Stimulated activated CD4-positive, alpha-beta T cell treated with anti-CD3 and anti-CD28 coated beads, Interleukin-4, amount 100 ng/mL, for 4 hours (primary cell): ENCODE data around the gene PPP1R3E.

Experiments used
- DNase-seq, 2 experiments: peaks; one replicate each; pipeline ENCODE4 v3.0.0-alpha.2; 2020

Gene PPP1R3E

GRCh38 chr14:23322568-23323517 lies 20.2 kb upstream of the PPP1R3E start:
- DNase-seq, result no peak

GRCh38 chr14:23321572-23322547 lies 19.2 kb upstream of the PPP1R3E start:
- DNase-seq, result peak; percentile 36 to 45

DNA sequence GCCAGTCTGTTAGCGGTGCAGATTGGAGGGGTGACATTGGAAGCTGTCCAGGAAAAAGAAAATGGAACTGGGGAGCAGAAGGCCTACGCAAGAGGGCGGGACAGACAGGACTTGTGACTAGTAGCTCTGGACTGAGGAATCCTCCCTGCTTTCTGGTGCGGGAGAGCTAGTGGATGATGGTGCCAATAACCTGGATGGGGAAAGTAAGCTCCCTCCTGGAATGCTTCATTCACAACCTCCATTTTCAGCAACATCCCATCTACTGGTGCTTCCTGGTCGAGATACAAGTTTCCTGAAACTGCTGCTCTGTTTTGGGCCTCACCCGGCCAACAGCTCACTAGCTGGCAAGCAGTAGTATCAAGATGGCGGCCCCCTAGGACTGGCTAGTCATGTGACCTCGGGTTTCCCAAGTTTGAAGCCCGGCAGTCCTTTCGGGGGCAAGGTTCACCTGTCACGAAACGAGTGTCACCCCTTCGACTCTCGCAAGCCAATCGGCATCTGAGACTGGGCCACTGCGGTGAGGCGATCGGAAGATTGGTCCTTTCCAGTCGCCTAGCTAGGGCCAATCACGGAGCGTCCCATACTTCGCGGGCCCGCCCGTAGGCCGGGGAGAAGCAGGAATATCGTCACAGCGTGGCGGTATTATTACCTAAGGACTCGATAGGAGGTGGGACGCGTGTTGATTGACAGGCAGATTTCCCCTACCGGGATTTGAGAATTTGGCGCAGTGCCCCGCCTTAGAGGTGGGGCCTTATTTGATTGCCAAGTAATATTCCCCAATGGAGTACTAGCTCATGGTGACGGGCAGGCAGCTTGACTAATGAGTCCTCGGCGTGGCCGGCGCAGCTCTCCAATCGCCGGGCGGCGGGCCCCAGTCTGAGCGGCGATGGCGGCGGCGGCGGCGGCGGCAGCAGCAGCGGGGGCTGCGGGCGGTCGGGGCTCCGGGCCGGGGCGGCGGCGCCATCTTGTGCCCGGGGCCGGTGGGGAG lies 18.2 kb upstream of the PPP1R3E start, which contains the start of gene PABPN1:
Gene PABPN1, plus strand, starts transcription at position 874 of the 988 bp plus-strand sequence. Its CDS starts 13 bp downstream, at position 887.
- DNase-seq, result peak; percentile 91 to 99

DNA sequence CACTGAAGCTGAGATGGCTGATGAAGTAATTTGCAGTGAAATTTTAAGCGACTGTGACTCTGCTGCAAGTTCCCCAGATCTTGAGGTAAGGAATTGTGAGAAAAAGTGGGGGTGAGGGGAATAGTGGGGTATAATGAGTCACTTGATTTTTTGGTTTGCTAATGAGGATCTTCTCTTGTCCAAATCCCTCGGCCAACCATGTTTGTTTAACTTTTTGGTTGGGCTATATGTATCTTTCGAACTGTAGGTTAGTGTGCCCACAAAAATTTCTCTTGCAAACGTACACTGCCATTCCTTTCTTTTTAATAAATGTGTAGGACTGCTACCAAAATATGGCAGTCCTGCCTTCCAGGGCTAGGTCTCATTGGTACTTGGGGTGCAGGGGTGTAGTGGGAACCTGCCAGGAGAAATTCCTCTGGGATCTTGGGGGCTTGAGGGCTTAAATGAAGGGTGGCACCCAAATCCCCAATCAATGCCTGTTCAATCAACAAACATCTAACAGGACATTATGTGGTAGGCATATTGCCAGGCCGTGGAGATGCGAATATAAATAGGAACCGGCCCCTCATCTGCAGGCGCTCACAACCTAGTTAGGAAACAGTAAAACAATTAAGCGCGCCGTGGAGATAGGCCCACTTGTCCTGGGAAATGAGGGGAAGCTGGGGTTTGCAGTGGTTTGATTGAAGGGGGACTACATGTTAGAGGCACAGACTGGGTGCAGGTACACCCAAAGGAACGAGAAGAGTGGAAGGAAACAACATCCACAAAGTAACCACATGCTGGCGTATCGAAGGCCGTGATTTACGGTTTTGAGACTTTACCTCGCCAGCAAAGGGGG lies 17.3 kb upstream of the PPP1R3E start:
- DNase-seq, result no peak

DNA sequence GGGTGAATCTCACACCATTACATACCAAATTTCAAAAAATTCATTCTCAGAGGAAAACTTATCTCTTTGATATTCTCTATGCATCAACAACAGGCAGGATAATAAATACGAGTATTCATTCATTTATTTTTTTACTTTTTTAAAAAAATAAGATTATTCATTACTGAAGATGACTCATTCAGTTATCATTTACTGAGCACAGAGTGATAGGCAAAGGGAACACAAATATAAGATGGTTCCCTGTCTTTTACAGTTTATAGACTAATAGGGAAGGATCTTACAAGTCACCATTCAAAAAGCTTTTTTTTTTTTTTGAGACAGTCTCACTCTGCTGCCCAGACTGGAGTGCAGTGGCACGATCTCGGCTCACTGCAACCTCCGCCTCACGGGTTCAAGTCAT lies 13.6 kb upstream of the PPP1R3E start:
- no peak for DNase-seq

DNA sequence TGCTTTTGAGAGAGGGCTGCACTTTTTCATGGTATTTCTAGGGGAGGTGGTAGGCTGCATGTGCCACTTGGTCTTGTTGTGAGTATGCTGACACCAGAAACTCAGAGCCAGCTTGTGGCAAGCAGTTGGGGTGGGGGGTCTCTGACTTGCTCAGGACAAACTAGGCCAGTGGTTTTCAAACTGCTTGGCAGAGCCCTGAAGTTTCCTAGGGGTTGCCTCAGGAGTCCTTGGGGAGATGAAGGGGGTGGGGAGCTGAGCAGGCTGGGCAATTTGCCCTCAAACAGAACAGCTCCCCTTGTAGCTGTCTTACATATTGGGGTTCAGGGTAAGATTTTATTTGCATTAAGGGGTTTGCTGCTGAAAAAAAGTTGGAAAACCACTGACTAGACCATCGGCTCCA lies 7.9 kb upstream of the PPP1R3E start:
- DNase-seq, result no peak

DNA sequence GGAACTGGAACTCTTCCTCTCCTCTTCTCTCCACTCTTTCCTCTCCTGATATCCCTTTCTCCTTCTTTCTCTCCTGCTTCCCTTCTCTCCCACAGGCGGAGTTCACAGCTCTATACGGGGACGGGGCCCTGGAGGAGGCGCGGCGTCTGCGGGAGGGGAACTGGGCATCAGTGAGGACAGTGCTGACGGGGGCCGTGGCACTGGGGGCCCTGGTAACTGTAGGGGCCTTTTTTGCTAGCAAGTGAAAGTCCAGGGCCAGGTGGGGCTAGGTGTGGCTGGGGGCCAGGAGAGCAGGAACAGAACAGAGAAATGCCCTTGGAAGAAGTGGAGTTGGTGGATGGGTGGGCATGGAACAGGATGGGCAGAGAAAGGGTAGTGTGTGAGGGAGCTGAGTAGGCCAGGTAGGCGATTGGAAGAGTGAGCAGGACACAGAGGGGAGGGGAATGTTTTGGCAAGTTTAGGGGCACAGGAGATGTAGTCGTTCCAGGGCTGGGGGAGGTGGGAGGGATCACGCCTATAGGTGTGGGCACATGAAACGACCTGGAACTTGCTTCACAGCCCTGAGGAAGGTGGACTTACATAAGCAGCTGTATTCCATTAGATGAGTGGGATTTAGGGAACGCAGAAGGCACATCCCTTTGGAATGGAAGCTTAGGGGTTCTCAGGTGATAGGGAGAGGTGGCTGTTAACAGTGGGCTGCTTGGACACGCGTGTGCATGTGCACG lies 6.2 kb upstream of the PPP1R3E start:
- no peak for DNase-seq

DNA sequence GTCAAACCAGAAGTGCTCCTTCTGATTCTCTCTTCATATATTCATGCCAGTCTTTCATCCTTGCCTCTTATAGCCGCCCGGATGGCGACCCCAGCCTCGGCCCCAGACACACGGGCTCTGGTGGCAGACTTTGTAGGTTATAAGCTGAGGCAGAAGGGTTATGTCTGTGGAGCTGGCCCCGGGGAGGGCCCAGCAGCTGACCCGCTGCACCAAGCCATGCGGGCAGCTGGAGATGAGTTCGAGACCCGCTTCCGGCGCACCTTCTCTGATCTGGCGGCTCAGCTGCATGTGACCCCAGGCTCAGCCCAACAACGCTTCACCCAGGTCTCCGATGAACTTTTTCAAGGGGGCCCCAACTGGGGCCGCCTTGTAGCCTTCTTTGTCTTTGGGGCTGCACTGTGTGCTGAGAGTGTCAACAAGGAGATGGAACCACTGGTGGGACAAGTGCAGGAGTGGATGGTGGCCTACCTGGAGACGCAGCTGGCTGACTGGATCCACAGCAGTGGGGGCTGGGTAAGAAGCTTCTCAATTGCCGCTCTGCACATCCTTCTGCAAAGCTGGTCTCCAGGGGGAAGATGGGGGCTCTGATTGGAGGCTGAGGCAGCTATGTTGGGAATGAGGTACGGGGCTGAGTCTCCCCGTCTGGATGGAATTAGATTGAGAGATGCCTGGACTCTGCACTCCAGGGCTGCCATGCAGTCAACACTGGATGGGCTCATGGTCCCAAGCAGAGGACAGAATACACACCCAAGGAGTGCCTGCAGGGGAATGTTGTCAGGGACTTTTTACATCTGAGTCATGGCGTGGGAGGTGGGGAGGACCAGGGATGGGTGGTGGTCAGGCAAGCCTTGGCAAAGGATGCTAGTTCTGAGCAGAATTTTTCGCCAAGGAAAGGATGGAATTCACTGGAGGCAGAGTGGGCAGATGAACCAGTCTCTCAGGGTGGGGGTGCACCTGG lies 5.3 kb upstream of the PPP1R3E start:
- DNase-seq, result no peak

DNA sequence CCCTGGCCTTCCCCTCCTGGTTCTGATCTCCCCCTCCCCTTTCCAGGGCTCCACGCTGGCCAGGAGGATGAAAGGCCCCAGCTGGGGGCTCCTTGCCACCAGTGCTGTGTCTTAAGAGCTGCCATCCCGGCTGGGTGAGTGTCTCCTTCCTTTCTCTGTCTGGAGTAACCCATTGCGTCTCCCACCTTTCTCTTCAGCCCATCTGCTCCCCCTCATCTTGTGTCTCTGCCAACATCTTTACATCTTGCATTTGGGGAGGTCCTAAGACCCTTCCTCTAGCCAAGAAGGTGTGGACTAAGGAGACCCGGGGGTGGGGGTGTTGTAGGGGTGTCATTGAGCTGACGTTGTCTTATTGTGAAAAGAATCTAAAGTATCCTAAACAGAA lies 4.5 kb upstream of the PPP1R3E start:
- no peak for DNase-seq

GRCh38 chr14:23306412-23307145 lies 3.9 kb upstream of the PPP1R3E start, which contains the start of gene BCL2L2:
Gene BCL2L2, plus strand, starts transcription at chr14:23306833. Its CDS starts 935 bp downstream, at chr14:23307768.
- DNase-seq, result no peak

DNA sequence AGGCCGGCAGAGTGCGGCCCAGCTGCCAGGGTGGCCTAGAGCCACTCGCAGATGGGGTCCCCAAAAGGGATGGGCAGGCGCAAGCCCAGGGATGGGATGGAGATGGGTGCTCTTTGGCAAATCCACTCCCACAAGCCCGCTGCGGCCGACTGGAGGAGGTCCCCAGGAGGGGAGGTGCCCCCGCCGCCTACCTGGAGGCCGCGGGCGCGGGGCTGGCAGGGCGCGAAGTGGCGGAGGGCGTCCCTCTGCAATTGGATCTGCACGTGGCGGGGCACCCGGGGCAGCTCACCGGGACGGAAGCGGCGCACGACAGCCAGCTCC lies 730 bp downstream of the PPP1R3E start:
- DNase-seq, result no peak

- peak; percentile 96 to 98 for DNase-seq
Observed at GRCh38 chr14:23301288-23301968, 1.2 kb downstream of the PPP1R3E start.

GRCh38 chr14:23300687-23301223 lies 1.9 kb downstream of the PPP1R3E start:
- DNase-seq, result peak in 1 of 2 experiments; percentile 23

DNA sequence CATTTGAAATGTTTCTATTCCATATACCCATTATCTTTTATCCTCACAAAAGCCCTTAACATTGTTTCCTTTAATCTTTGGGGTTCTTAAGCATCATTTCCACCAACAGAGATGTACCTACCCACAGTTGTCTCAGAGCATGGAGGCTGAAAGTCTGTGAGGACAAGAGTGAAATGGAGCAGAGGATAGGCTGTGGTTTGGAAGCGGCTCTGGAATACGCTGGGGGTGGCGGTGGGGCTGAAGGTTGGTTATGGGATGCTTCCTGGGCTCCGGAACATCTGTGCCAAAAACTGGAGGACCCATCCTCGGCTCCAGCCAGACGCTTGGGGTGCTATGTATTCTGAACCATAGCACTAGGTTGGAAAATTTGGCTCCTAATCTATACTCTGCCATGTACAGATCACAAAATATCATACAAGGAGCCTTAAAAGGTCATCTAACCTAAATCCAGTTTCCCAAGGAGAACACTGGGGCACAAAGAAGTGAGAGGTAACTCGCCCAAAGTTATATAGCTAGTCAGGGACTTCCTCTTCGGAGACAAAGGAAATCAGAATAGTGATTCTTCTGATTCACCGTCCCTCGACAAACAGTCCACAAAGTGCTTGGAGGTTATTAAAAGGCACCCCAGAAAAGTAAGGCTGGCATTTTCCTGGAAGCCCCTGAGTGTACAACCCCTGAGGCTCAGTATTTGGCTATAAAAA lies 2.5 kb downstream of the PPP1R3E start:
- DNase-seq, result no peak

GRCh38 chr14:23299211-23299957 lies 3.3 kb downstream of the PPP1R3E start:
- DNase-seq, result no peak

DNA sequence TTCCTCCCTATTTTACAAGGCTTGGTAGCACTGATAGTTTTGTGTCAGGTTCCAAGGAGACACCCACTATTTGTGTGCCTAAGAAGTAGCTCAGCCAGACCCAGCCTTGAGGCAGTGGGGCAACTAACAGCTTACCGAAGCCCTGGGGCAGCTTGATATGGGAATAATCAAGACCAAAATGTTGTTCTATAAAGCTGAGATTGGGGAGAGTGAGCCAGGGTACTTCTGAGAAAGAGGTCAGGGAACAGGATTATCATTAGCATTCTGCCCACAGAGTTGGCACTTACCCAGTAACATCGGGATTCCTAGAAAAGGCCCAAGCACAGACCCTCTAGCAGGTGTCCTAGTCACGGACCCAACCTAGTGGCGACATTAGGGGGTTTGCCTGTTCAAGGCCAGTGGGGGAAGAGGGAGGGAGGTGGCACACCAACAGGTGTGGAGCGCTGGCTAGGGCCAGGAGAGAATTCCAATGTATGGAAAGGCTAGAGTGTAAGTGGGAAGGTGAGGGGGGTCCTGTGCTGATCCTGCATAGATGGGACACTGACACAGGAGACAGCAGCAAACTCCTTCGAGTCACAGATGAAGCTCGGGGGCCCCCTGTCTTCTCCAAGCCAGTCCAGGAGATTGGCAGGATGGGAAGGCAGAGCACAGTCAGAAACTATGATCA lies 4.9 kb downstream of the PPP1R3E start:
- no peak for DNase-seq
